HG03354 (cell line): ENCODE data around the gene USP8.
"Not testable (repeated sequence)": the region's sequence is repeated elsewhere in the genome, so short reads cannot be mapped to it uniquely, and the experiment has no call there.

Experiments used
- ATAC-seq: cut with Tn5 transposase; IDR thresholded peaks from one replicate; pipeline ENCODE4 v1.9.1; 2021; ENCODE audit warnings: mild to moderate bottlenecking; ENCODE audit not compliant: unreplicated experiment, poor library complexity, severe bottlenecking

USP8 gene

DNA sequence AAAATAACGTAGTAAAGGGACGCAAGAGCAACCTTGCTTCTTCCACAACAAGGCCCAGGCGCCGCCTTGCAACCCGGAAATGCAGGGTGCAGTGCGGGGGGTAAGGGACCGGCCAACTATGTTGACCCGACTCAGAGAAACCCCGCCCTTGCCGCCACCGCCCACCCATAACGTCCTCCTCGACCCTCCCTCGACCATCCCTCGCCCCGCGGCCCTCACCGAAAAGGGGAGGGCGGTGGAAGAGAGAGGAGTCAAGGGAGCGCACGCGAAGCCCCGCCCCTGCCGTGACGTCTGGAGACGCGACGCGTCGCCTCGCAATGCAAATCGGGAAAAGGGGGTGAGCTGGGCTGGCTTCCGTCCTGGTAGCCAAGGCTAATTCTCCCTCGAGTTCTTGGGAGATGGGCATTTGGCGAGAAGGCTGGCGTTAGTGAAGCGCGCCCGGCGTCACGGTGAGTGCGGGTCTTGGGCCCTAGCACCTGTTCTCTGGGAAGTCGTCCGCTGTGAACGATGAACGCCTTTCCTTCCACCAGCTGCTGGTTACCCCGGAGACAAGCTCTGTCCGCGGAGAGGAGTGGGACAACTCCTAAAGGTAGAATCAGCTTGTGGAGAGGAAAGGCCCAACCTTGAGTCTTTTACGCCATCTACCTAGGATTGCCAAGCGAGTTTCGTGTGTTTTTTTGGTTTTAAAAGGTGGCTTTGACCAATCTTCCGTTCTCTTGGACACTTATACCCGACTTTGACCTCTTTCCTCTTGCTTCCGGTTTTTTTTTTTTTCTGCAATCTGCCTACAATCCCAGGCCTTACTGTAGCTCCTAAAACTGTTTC, at the start of gene USP8:
Gene USP8 (plus strand): TSS at position 340 of the 825 bp plus-strand sequence. CDS start 14,669 bp downstream, outside the sequence.
- peak; percentile 97 for ATAC-seq

- peak; percentile 99 for ATAC-seq
Observed at GRCh38 chr15:50377867-50378751, 46.1 kb upstream of the USP8 start.

- ATAC-seq, result no peak
Observed at GRCh38 chr15:50378776-50379175, 45.4 kb upstream of the USP8 start.

DNA sequence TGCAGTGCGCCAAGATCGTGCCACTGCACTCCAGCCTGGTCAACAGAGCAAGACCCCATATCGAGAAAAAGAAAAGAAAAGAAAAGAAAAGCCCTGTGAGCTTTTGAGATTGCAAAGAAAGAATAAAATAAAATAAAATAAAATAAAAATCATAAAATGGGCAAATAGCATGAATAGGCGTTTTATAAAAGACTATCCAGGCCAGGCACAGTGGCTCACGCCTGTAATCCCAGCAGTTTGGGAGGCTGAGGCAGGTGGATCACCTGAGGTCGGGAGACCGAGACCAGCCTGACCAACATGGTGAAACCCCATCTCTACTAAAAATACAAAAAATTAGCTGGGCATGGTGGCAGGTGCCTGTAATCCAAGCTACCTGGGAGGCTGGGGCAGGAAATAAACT, 44.8 kb upstream of the USP8 start:
- ATAC-seq, result not testable (repeated sequence)

- no peak for ATAC-seq
Observed at GRCh38 chr15:50380089-50380488, 44.1 kb upstream of the USP8 start.

- ATAC-seq, result no peak
Observed at GRCh38 chr15:50381438-50381837, 42.8 kb upstream of the USP8 start.

DNA sequence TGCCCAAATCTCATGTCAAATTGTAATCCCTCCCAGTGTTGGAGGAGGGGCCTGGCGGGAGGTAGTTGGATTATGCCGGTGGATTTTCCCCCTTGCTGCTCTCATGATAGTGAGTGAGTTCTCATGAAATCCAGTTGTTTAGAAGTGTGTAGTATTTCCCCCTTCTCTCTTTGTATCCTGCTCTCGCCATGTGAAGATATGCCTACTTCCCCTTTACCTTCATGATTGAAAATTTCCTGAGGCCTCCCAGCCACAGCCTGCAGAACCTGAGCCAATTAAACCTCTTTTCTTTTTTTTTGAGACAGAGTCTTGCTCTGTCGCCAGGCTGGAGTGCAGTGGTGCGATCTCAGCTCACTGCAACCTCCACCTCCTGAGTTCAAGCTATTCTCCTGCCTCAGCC, 41.8 kb upstream of the USP8 start:
- ATAC-seq, result not testable (repeated sequence)

- ATAC-seq, result peak; percentile 72
Observed at GRCh38 chr15:50390554-50391264, 33.5 kb upstream of the USP8 start.

DNA sequence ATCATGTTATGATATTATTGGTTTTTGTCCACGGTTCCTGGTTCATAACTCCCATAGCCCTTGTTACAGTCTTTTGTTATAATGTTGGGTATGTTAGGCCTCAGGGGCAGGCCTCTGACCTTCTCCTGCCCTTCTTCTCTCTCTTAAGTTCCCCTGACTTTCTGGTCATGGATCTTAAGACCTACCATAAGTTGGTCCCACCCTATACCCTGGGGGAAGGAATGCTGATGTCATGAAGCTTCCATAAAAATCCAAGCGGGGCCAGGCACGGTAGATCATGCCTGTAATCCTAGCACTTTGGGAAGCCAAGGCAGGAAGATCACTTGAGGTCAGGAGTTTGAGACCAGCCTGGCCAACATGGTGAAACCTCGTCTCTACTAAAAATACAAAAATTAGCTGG, 32.6 kb upstream of the USP8 start:
- ATAC-seq, result not testable (repeated sequence)

GRCh38 chr15:50411870-50412269, 12.3 kb upstream of the USP8 start:
- ATAC-seq, result no peak

GRCh38 chr15:50414624-50415023, 9.6 kb upstream of the USP8 start:
- ATAC-seq, result no peak

DNA sequence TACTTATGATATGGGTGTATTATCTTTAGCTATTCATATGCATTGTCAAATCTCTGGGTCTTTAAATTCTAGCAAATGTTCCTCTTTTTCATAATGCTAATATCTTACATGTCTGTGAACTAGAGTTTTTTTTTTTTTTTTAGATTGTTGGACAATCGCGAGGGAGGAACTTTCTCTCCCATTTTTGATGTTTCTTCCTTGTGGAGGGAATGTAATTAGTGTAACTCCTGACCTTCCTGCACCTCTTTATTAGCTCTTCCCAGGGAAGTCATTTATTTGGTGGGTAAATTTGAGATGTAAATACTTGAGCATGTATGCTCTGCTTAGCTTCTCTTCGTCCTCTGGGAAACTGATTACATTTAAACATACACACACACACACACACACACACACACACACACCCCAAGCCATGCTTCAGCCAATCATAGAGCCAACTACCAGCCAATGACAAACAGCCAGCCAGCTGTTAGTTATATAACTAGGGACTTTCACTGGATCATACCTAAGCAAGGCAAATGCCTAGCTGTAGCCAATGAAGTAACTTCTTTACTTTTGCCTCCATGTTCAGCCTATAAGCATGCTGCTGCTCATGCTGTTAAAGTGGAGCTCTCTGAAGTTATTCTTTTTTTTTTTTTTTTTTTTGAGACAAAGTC, 8.3 kb upstream of the USP8 start:
- ATAC-seq, result no peak

DNA sequence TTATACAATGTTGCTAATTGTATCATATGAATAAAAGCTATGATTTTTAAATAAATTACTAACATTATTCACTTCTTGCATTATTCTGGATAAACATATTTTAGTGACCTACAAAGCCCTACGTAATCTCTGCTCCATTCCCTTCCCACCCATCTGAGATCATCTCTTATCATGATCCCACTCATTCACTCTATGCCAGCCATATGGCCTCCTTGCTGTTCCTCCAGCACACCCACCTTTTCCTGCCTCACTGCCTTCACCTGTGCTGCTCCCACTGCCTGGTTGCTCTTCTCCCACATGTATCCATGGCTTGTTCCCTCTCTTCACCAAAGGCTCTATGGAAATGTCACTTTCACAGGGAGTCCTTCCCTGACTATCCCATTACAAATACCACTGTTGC, 7.3 kb upstream of the USP8 start:
- no peak for ATAC-seq

DNA sequence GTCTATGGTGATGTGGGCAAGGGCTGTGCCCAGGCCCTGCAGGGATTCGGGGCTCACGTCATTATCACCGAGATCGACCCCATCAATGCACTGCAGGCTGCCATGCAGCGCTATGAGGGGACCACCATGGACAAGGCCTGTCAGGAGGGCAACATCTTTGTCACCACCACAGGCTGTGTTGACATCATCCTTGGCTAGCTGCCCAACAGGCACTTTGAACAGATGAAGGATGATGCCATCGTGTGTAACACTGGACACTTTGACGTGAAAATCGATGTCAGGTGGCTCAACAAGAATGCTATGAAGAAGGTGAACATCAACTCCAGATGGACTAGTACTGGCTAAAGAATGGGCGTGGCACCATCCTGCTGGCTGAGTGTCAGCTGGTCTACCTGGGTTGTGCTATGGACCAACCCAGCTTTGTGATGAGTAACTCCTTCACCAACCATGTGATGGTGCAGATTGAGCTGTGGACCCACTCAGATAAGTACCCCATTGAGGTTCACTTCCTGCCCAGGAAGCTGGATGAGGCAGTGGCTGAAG, 6.1 kb upstream of the USP8 start:
- ATAC-seq, result no peak

GRCh38 chr15:50425219-50425618, 1.0 kb downstream of the USP8 start:
- ATAC-seq, result no peak

GRCh38 chr15:50425678-50426246, 1.6 kb downstream of the USP8 start:
- ATAC-seq, result not testable (repeated sequence)

DNA sequence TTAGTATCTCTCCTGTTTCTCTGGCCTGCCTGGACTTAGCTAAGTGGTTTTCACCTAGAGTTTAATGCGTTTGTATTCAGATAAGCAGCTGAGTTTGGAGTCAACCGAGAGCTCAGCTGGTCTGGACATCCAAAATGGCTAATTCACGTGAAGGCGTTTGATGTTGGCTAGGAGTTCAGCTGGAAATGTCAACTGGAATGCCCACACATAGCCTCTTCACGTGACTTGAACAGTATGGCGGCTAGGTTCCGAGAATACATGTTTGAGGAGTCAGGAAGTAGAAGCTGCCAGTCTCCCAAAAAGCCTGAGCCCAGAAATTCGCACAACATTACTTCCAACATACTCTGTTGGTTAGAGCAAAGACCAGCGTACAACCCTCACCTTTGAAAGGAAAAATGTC, 2.2 kb downstream of the USP8 start:
- no peak for ATAC-seq

DNA sequence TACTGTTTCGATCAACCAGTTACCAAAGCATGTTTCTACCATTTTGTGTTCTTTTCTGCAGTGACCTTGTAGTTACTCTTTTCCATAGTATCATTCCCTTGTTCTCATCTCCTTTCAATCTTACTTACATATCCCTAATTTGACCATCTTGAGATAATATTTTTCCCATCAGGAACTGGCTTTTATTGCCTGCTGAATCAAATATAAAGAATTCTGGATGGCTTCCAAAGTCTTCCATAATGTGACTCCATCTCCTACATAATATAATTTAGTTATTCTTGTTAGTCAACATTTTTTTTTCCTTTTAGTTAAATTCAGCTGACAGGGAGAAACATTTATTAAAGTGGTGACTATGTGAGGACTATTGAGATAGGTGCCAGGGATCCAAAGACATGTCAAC, 7.0 kb downstream of the USP8 start:
- ATAC-seq, result no peak

GRCh38 chr15:50432230-50432629, 8.0 kb downstream of the USP8 start:
- no peak for ATAC-seq
